ENCODE data around the gene TARBP2.
"Not testable (repeated sequence)": the region's sequence is repeated elsewhere in the genome, so short reads cannot be mapped to it uniquely, and the experiment has no call there.

Gene TARBP2

DNA sequence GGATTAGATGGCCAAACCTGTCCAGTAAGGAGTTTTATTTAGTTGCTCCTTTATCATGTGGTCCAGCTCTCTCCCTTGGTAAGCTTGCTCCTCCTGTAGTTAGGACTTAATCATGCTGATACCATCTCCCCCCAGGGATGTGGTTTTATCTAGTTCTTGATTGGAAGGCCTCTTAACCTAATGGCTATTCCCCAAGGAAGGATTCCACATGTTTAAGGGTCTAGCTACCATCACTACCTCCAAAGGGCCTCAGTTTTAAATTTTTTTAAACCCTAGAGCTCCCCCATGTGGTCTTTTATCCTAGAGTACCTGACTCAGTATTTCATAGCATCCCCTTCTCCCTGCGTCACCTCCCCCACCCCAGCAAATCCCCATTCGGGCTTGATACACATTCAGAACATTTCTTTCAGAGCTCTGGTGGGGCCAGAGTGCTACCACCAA lies 24.3 kb upstream of the TARBP2 start:
- DNase-seq (ENCODE audit: low spot score), result no peak

DNA sequence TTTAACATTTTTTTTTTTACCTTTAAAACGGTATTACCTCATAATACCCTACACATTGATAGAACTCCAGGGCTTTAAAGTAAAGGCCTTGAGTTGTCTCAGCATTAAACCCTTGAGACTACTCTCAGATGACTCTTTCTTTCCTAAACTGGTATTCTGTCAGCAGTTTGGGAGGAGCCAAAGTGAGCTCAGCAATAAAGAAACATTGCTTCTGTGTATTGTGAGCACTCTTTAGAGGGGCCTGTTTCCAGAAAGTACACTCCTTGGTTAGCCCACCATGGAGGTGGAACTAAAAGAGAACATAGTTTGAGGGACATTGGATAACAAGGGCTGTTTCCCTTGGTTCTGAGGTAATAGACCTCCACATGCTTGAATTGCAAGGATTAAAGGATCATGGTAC lies 22.2 kb upstream of the TARBP2 start:
- DNase-seq (ENCODE audit: low spot score), result no peak

DNA sequence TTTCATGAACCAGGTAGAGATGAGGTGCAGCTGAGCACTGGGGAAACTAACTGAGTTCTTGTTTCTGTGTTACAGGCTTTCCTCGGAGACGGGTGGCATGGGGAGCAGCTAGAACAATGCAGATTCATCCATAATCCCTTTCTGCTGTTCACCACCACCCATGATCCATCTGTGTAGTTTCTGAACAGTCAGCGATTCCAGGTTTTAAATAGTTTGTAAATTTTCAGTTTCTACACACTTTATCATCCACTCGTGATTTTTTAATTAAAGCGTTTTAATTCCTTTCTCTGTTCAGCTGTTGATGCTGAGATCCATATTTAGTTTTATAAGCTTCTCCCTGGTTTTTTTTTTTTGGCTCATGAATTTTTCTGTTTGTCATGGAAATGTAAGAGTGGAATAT lies 21.8 kb upstream of the TARBP2 start:
- DNase-seq (ENCODE audit: low spot score), result no peak

DNA sequence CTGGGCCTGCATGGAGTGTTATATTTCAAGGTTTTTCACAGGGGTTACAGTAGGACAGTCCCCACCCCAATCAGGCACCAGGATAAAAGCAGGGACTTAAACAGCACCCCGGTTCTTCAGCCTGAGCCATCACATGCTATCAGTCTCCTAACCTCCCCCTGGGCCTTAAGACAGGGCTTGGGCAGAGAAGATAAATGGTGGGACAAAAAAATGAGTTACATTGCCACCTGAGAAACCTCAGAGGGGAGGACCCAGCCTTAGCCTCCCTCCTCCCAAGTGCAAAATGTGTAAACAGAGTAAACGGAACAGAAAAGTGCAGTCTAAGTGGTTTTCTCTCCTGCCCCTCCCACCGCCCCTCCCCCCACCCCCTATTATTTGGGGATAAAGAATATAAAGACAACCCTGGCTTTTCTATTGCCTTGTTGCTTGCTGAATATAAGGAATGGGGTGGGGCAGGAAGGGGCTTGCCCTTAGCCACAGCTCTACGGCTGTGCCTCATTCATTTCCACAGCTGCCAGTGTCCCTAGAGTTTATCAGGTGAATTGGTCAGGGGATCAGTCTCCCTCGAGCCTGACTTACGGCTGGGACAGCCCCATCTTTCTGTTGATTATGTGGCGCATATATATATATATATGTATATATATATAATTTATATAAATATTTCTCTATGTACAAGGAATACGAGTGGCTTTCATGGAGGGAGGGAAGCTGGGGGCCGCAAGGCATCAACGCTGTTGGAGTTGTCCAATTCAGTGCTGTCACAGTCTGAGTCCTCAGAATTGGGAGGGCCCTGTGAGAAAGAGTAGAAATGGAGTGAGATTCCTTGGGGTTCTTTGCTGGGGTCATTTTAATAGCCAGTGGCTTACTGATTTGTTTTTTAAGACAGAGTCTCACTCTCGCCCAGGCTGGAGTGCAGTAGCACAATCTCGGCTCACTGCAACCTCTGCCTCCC lies 20.3 kb upstream of the TARBP2 start:
- DNase-seq (ENCODE audit: low spot score), result no peak

DNA sequence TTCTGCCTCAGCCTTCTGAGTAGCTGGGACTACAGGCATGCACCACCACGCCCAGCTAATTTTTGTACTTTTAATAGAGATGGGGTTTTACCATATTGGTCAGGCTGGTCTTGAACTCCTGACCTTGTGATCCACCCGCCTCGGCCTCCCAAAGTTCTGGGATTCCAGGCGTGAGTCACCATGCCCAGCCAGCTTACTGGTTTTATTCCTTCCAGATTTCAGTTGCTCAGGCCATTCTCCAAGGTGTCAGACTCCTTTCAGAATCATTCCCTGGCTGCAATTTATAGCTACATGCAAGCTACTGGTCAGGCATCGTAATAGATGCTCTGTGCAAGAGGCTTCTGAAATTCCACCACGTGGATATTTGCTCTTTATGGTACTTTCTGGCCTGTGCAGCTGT lies 19.6 kb upstream of the TARBP2 start:
- not testable (repeated sequence) for DNase-seq (ENCODE audit: low spot score)

DNA sequence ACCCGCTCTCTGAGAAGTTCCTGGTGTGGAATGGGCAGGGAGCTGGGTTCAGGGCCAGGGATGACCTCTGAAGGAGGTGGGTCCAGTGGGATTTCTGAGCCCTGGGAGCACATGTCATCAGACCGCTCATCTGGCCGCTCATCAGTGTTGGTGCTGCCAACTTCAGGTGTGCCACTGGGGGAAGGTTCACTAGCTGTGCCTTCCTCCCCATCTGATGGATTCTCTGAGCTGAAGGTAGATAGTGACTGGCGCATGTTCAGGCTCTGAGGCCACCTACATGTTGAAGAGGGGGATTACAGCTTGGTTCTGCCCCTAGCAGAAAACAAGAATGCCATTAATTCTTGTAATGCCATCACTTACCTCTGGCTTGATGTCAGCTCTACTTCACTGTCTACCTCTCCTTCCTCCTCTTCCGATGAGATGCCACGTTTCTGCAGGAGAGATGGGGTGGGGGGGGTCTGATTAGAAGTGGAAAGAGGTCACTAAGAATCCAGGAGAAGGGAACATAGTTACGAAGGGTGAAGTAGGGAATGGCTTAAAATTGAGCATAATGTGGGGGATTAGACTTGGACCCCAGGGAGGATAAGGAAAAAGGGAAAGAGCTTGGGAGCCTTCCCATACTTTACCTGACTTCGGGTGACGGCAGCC lies 19.0 kb upstream of the TARBP2 start:
- peak; percentile 59 for DNase-seq (ENCODE audit: low spot score)

DNA sequence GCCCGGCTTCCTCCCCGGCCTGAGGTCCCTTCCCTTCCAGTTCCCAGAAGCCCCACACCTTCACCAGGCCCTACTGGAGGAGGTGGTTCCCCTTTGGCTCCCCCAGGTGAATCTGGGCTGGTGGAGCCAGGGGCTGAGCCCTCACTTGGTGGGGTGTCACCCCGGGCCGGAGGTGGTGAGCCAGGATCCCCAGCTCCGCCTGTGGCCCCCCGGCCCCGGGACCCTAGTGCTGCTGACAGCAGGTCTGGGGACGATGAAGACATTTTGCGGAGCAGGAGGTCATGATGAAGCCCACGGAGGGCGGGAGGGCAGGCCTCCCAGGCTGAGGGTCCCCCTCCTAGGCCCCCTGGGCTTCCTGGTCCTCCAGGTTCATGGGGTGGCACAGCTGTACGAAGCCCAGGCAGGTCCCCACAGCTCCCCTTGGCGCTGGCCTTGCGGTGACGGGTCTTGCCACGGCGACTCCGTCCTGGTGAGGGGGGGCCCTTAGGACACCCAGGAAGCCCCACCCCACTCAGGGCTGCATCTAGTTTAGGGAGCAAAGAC lies 18.4 kb upstream of the TARBP2 start:
- DNase-seq (ENCODE audit: low spot score), result no peak

DNA sequence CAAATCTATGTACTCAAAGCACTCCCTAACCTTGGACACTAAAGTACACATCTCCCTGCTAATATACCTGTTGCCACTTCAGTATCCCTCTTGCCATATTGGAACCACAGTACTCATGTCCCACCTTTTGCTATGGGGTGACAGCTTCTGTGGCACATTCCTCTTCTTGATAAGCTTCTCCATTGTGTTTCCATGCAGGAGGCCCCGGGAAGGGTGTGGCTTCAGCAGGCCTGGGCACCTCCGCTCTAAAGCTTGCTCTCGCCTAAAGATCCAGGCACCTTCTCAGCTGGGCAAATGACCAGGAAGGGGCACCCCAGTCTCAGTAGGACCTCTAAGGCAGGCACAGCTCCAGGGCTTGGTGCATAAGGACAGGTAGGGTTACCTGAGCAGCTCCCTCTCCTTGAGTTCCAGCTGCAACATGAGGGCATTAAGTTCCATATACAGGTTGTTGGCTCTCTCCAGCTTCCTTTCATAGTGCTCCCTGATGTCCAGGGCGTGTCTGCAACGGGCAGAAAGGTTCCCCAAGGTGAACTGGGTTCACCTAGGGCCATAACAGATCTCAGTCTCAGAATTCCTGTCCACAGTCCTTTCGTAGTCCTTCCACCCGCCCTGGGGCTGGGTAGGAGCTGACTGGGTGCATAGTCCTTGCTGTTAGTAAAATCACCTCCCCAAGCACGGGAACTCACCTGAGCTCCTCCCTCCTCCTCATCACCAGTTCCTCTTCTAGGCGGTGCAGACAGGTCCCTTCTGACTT lies 17.7 kb upstream of the TARBP2 start:
- DNase-seq (ENCODE audit: low spot score), result no peak

DNA sequence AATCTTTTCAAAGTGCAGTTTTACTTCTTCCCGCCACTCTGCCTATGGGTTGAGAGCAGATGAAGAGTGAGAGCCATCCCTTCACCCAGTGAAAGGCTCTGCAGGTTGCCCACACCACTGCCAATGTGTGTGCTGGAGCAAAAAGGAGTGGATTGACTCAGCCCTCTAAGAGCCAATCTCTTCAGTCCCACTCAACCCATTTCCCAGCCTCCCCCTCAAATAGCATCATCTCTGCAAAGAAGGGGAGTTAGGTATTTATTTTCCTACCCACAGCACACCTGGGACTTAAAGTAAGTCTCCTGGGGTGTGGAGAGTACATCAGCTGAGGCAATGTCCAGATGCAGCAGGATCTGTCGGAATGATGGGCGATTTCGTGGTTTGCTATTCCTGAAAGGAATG lies 17.1 kb upstream of the TARBP2 start:
- no peak for DNase-seq (ENCODE audit: low spot score)

DNA sequence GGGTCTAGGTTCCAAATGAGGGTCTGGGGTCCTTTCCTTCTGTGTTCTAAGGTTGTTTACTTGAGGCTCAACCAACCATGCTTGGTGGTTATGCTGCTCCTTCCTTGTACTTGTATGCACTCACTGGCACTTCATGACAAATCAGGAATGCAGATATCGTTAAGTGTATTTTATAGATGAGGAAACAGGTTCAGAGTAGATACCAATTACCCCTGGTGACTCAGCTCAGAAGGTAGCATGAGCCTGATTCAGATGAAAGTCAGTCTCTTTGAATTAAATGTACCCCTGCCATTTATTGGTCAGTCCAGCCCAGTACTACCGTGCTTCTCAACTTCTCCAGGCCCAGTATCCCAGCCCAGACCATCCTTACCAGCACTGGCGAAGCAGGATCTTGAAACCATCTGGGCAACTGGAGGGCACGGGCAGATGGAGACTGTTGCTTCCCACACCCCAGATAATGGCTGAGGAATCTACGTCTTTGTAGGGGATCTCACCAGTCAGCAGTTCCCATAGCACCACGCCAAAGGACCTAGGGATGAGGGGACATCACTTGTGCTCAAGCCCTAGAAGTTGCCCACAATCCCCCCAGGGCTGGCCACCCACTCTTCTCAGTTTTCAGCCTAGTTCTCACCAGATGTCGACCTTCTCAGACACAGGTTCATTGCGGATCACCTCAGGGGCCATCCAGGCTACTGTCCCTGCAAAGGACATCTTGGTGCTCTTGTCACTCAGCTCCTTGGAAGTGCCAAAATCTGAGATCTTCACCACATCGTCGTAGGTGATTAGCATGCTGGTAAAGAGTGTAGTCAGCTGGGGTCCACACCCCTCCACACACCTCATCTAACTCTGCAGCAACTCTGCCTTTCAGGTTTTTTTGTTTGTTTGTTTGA lies 16.2 kb upstream of the TARBP2 start:
- no peak for DNase-seq (ENCODE audit: low spot score)

DNA sequence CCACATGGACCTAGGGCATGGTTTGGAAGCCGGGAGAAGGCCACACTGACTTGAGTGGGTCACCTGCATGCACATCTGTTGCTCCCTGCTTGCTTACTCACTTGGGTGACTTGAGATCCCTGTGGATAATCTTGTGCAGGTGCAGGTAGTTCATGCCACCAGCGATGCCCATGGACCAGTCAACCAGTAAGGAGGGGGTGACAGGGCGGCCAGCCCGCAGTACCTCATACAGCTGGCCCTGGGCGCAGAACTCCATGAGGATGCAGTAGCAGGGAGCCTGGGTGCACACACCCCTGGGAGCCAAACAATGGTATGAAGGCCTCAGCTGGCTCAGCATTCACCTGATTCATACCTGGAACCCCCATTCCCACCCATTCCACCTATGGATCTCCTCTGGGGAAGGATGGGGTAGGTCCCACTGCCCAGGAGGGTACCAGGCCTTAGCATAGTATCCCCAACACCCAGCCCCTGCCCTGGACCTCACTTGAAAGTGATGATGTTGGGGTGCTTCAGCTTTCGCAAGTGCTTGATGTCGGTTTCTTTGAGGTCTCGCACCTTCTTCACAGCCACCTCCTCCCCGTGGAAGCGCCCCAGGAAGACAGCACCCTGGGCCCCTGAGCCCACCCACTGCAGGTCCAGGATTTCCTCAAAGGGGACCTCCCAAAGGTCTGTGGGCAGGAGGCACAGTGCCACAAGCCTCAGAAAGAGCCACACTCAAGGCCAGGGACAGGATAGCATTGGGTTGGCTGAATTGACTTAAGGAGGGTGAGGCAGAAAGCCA lies 14.9 kb upstream of the TARBP2 start:
- no peak for DNase-seq (ENCODE audit: low spot score)

DNA sequence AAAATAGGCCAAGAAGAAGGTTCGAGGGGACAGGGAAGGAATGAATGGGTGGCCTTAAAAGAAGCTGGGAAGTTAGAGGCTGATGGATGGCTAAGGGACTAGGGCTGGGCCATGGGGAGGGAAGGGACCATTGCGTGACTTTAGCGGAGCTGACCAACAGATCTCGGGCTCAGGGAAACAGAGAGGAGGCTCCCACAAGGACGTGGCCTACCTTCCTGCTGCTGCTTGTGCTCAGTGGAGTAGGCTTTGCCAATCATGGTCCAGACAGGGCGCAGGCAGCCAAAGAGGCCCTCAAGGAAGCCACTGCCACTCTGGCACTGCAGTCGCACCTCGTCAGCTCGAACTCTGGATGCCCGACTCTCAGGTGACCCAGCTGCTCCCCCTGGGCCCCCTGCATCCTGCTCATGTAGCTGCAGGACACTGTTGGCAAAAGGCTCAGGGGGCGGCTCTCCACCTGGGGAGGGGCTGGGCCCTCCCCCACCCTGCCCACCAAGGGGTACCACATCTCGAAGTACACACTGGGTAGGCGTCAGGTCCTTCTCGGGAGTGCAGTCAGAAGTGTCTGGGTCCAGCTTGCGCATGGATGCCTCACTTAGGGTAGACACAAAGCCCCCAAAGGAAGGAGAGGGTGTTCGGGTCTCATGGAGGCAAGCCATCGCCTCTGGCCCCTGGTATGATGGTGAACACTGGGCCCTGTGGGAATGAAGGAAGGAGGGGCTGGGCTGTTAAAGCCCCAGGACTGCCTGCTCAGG lies 14.2 kb upstream of the TARBP2 start:
- no peak for DNase-seq (ENCODE audit: low spot score)

DNA sequence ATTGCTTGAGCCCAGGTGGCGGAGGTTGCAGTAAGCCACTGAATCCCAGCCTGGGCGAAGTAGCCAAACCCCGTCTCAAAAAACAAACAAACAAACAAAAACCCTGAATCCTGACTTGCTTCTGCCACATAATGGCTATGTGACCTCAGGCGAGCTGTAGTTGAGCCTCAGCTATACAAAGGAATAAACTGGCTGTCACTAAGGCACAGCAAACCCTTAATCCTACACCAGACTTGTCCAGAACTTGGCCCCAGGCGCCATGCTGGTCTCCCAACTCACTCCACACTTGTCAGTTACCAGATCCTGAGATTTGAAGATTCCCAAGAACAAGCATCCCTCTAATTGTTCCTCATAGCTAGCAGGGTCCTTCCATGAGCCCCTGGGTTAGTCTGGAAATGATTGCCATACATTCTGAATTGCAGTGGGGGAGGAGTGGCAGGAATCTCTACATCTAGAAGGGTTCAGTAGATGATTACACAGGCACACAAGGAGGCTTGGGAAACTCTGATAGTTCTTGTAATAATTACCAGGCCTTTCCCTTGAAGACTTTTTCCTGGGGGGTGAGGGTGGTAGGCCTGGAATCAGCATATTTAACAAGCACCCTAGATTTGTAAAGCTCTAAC lies 11.7 kb upstream of the TARBP2 start:
- DNase-seq (ENCODE audit: low spot score), result no peak

DNA sequence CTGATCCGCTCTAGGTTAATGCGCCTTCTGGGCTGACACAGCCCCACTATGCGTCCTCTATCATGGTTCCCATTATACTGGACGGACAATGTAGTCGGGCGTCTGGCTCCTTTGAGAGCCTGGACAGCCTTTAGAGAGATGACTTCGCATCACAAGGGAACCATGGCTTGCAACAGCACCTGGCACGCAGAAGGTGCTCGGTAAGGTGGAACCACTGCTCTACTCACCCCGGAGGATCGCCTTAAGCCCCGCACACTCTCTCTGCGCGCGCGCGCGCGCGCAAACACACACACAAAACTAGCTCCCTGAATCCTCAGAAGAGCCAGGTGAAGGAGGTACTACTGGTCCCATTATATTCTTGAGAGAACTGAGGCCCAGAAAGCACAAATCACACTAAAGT lies 8.9 kb upstream of the TARBP2 start:
- DNase-seq (ENCODE audit: low spot score), result no peak

DNA sequence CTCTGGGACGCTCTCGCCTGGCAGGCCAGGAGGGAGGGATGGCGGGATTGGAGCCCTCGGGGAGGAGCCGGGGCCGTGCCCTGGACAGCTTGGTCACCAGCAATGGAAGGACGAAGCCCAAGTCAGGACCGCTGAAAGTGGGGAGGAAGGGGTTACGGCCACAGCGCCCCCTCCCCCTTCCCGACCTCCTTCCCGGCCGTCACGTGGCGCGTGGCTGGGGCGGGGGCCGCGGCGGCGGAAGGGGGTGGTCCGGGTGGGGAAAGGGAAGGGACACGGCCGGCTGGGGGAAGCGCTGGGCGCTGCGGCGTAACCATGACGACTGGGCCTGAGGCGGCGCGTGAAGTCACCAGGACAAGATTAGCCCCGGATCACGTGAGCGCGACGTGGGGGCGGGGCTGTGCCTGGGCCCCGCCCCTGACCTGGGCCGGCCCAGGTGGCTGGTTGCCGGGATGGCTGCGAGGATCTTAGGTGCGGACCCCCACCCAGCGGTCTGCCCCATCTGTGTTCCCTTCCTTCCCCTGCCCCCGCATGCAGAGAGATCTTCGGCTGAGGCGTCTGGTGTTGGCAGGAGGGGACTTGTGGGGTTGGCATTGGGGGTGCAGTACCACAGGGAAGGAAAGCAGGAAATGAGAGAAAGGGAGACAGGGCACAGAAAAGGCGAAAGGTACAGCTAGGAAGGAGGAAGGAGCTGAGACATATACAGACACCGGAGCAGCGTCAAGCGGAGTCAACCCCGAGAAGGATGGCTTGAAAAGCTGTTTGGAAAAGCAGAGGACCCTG lies 8.1 kb upstream of the TARBP2 start:
- DNase-seq (ENCODE audit: low spot score), result peak; percentile 95

DNA sequence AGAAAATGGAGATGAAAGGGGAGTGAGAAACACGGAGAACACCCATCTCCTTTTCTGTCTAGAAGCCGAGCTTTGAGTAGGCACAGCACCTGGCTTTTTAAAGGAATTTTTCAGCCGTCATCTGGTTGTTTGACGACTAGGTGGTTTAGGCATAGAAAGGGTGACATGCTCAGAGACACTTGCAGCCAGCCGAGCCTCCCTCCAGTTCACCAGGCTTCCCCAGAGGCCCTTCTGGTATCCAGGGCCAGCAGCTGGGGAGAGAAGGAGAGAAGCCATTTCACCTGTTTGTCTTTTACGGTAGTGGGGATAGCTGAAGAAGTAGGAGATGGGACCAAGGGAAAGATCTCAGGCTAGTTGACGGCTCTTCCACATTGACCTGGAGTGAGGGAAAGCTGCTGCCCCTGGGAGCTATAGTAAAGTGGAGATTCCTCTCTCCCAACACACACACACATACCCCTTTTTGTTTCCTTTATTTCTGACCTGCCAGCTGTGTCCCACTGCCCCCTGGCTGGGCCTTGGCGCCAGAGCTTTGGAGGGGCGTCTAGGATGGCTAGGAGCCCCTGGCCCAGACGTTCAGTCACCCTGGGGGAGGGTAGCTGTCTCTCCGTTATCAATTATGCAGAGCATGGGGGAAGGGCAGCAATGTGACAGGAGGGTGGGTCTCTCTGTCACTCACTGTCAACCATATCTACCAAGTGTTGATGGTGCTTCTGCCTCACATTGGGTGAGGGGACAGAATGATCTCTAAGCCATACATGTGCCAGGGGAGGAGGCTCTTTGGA lies 7.3 kb upstream of the TARBP2 start:
- DNase-seq (ENCODE audit: low spot score), result no peak

DNA sequence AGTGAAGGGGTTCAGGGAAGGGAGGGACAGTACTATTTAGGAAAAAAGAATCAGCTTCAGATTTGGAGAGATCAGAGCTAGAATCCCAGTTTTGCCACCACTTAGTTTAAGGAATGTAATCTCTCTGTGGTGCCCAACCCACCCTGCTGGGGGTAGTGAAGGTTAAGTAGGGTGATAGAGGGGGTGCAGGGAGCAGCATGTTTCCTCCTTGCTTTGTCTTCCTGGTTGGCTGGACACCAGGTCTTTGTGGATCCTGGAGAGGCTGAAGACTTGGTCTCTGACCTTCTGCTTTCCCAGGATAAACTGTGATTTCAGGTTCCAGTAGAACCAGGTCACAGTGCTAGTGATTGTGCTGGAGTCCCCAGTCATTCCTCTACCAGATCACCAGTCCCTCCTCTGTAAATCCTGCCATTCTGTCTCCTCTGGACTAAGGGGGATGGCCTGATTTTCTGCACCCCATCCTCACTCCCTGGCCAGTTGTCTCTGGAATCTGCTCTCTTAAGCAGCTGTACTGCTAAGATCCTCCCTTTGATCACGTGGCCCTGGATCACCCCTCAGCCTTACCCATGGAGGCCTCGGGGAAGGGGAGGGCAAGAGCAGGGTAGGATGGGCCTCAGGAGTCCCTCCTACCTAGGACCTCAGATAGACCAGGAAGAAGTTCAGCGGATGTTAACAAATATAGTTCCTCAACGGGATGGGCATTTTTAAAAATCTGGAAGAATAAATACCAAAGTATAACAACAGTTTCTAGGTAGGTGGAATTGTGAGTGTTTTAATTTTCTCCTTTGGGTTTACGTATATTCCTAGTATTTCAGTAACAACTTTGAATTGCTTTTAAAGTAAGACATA lies 5.0 kb upstream of the TARBP2 start:
- peak; percentile 47 for DNase-seq (ENCODE audit: low spot score)

Data from HuH-7 (cell line).